SH-SY5Y (cell line): Measurements from ENCODE around the gene FGF12.

Source experiments
- GATA2 ChIP-seq: IDR thresholded peaks from 2 replicates; pipeline ENCODE4 v1.6.1; 2011; ENCODE audit warnings: mild to moderate bottlenecking, low read depth, low read length
- GATA3 ChIP-seq: IDR thresholded peaks from 2 replicates; pipeline ENCODE4 v1.6.1; 2011; ENCODE audit warnings: low read depth, mild to moderate bottlenecking, low read length, moderate library complexity

- no peak for TF ChIP-seq GATA3
- no peak for TF ChIP-seq GATA2
Measured at GRCh38 chr3:192128922-192129321, 598.4 kb downstream of the FGF12 start.
